LNCAP (cell line): ENCODE data around the gene NME7.

Experiments used
- CTCF ChIP-seq: fragments of 450-650 bp; IDR thresholded peaks from 2 replicates; pipeline ENCODE4 v1.5.1; 2017; ENCODE audit warnings: mild to moderate bottlenecking

Gene NME7

GRCh38 chr1:169130683-169131082, 236.9 kb downstream of the NME7 start:
- no peak for TF ChIP-seq CTCF

GRCh38 chr1:169129109-169129784, 238.3 kb downstream of the NME7 start:
- TF ChIP-seq CTCF, result no peak

GRCh38 chr1:169128562-169128961, 239.0 kb downstream of the NME7 start:
- TF ChIP-seq CTCF, result no peak

- no peak for TF ChIP-seq CTCF
Observed at GRCh38 chr1:169127305-169127704, 240.3 kb downstream of the NME7 start.

- no peak for TF ChIP-seq CTCF
Observed at GRCh38 chr1:169126335-169126734, 241.3 kb downstream of the NME7 start.

GRCh38 chr1:169124459-169124858, 243.1 kb downstream of the NME7 start:
- no peak for TF ChIP-seq CTCF

GRCh38 chr1:169122976-169123375, 244.6 kb downstream of the NME7 start:
- TF ChIP-seq CTCF, result no peak
